ENCODE results near the gene SEC61B.

GRCh38 chr9:99189186-99189585 lies 32.9 kb upstream of the SEC61B start:
- TF ChIP-seq TAF1 (IDR thresholded peaks at IDR 0.05; ENCODE audit: borderline replicate concordance, insufficient read depth, low read length) (no peak), POLR2AphosphoS5 (IDR thresholded peaks at IDR 0.05; ENCODE audit: low read depth, low read length) (no peak)
